Ascending aorta (tissue), 2 donors: ENCODE measurements around the gene RRN3. TPM values are rescaled to one million over a fixed set of nuclear protein-coding genes. Genes with fewer than 3 reads are reported as not detected.
"Not testable (repeated sequence)": the region's sequence is repeated elsewhere in the genome, so short reads cannot be mapped to it uniquely, and the experiment has no call there.

ENCODE experiments used
- DNase-seq, 2 donors: peaks; one replicate each; pipeline ENCODE4 v3.0.0-alpha.2; 2019; ENCODE audit warnings: low spot score in 2 of 2
- H3K27ac ChIP-seq, 2 donors: fragments of 200-600 bp; sonication (generic); one replicate each; pipeline ENCODE4 v1.5.1; 2016 to 2017; ENCODE audit warnings: mild to moderate bottlenecking in 1 of 2
- H3K27me3 ChIP-seq: fragments of 200-600 bp; sonication (generic); one replicate; pipeline ENCODE4 v1.5.1; 2017
- H3K36me3 ChIP-seq, 2 donors: fragments of 200-600 bp; sonication (generic); one replicate each; pipeline ENCODE4 v1.5.1; 2016
- H3K4me1 ChIP-seq, 2 donors: fragments of 200-600 bp; sonication (generic); one replicate each; pipeline ENCODE4 v1.5.1; 2016 to 2017; ENCODE audit warnings: mild to moderate bottlenecking in 1 of 2
- H3K4me3 ChIP-seq, 2 donors: fragments of 200-600 bp; sonication (generic); one replicate each; pipeline ENCODE4 v1.5.1; 2016 to 2017; ENCODE audit warnings: mild to moderate bottlenecking in 1 of 2
- H3K9me3 ChIP-seq, 2 donors: fragments of 200-600 bp; sonication (generic); one replicate each; pipeline ENCODE4 v1.5.1; 2016
- CTCF ChIP-seq, 3 experiments: fragments of 200-600 bp in 2 of 3; fragments of 450-650 bp in 1 of 3; sonication (generic) in 2 of 3; IDR thresholded peaks; one replicate each; pipeline ENCODE4 v1.5.1; 2016 to 2019; ENCODE audit warnings: antibody characterized with exemption in 3 of 3, mild to moderate bottlenecking in 1 of 3, moderate library complexity in 1 of 3
- intact Hi-C: fragments of 100-400 bp; cut with DNase I; formaldehyde crosslinking; loops from one replicate; pipeline ENCODE4 v1.15.1; 2023
- total RNA-seq: library from RNA; depleted of rRNA; stranded (reverse); fragments of >200 nt; gene quantifications from one replicate; pipeline ENCODE4 v1.1.0, GENCODE V29; 2016

RRN3 gene
- total RNA-seq, 1 donor from 2014 or later = 4.8 TPM

DNA sequence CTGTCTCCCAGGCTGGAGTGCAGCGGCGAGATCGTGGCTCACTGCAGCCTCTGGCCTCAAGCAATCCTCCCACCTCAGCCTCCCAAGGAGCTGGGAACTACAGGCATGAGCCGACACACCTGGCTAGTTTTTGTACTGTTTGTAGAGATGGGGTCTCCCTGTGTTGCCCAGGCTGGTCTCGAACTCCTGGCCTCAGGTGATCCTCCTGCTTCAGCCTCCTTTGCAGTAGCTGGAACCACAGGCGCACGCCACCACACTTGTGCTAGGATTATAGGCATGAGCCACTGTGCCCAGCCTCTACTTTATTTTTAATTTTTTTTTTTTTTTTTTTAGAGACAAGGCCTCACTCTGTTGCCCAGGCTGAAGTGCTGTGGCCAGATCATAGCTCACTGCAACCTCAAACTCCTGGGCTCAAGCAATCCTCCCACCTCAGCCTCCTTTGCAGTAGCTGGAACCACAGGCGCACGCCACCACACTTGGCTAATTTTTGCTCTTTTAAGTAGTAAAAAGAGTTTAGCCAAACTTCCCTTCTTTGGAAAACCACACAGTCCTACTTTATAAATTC is 42.6 kb downstream of the RRN3 start:
- no peaks in the 10 kb centered on the region for H3K9me3 ChIP-seq
- peaks cover 3% of the 10 kb centered on the region in 2 donors for H3K4me1 ChIP-seq
- intact Hi-C loops = no loop called here
- no peak overlapping the region for H3K27ac ChIP-seq
- no peaks in the 10 kb centered on the region for H3K27me3 ChIP-seq
- H3K4me3 ChIP-seq = no peak overlapping the region
- TF ChIP-seq CTCF (IDR thresholded peaks at IDR 0.05) = no peak
- peaks cover 7 to 12% of the 10 kb centered on the region in 2 donors for H3K36me3 ChIP-seq
- no peak for DNase-seq

DNA sequence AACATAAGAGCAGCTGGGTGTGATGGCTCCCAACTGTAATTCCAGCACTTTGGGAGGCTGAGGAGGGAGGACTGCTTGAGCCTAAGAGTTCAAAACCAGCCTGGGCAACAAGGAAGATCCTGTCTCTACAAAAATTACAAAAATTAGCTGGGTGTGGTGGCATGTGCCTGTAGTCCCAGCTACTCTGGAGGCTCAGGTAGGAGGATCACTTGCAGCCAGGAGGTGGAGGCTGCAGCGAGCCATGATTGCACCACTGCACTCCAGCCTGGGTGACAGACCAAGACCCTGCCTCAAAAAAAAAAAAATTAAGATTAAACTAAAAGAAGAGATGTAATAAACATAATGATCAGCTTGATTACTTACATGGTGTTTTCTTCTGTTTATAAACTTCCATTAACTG is 43.6 kb downstream of the RRN3 start:
- H3K4me1 ChIP-seq, H3K27me3 ChIP-seq, DNase-seq, intact Hi-C loops, H3K4me3 ChIP-seq, H3K27ac ChIP-seq, H3K9me3 ChIP-seq: not testable (repeated sequence)
- H3K36me3 ChIP-seq = peaks cover 16 to 20% of the 10 kb centered on the region in 2 donors

DNA sequence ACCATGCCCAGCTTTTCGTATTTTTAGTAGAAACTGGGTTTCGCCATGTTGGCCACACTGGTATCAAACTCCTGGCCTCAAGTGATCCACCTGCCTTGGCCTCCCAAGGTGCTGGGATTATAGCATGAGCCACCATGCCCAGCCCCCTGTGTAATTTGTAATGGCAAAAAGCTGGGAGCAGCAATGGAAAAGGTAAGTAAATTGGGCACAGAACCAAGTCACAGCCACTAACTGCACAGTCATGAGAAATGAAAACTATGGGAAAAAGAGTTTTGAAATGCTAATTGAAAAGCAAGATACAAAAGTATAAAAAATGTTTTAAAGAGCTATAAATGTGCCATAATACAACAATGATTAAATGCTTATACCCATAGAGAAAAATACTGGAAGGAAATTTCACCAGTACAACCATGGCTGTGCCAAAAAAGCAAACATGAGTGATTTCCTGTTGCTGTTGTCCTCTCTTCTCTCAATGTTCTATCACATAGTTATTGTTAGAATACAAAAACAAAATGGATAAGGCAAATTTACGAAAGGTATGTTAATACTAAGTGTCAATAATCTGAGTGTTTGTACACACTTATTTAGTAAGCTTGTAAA is 44.4 kb downstream of the RRN3 start:
- Histone ChIP-seq H3K9me3 (no peaks in the 10 kb centered on the region), H3K27me3 (no peaks in the 10 kb centered on the region), H3K36me3 (peaks cover 16 to 21% of the 10 kb centered on the region in 2 donors), H3K27ac (no peak overlapping the region), H3K4me3 (no peak overlapping the region), H3K4me1 (no peaks in the 10 kb centered on the region)
- intact Hi-C loops = no loop called here
- DNase-seq = no peak
- no peak for TF ChIP-seq CTCF (IDR thresholded peaks at IDR 0.05)

GRCh38 chr16:15046692-15047376 is 47.2 kb downstream of the RRN3 start:
- H3K4me3 ChIP-seq = no peak overlapping the region
- H3K27ac ChIP-seq = no peak overlapping the region
- H3K27me3 ChIP-seq = no peaks in the 10 kb centered on the region
- DNase-seq = no peak
- intact Hi-C loops = no loop called here
- peaks cover 16 to 36% of the 10 kb centered on the region in 2 donors for H3K36me3 ChIP-seq
- H3K9me3 ChIP-seq = no peaks in the 10 kb centered on the region
- no peak for TF ChIP-seq CTCF (IDR thresholded peaks at IDR 0.05)
- H3K4me1 ChIP-seq = peaks cover 0 to 4% of the 10 kb centered on the region in 2 donors

DNA sequence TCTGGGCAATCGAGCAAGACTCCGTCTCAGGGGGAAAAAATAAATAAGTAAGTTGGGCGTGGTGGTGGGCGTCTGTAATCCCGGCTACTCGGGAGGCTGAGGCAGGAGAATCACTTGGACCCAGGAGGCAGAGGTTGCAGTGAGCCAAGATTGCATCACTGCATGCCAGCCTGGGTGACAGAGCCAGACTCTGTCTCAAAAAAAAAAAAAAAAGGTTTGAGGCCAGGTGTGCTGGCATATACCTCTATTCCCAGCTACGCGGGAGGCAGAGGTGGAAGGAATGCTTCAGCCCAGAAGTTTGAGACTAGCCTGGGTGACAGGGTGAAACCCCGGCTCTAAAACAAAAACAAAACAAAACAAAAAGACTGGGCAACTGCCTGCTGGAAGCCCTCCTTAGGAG is 48.8 kb downstream of the RRN3 start:
- H3K27ac ChIP-seq, intact Hi-C loops: not testable (repeated sequence)
- peaks cover 23 to 44% of the 10 kb centered on the region in 2 donors for H3K36me3 ChIP-seq

GRCh38 chr16:15044286-15044685 is 49.8 kb downstream of the RRN3 start:
- Histone ChIP-seq H3K9me3 (no peaks in the 10 kb centered on the region), H3K4me1 (peaks cover 0 to 6% of the 10 kb centered on the region in 2 donors), H3K27me3 (no peaks in the 10 kb centered on the region), H3K27ac (no peak overlapping the region), H3K4me3 (no peak overlapping the region), H3K36me3 (peaks cover 31 to 53% of the 10 kb centered on the region in 2 donors)
- no peak for DNase-seq
- TF ChIP-seq CTCF (IDR thresholded peaks at IDR 0.05) = no peak
- intact Hi-C loops = no loop called here

More for the DNA sequence above, 48.8 kb downstream of the RRN3 start:
- not testable (repeated sequence) for H3K4me3 ChIP-seq, H3K9me3 ChIP-seq, H3K27me3 ChIP-seq, H3K4me1 ChIP-seq, DNase-seq
